ENCODE measurements around the gene SOSTDC1.

Gene SOSTDC1

GRCh38 chr7:16428182-16428581, 37.4 kb downstream of the SOSTDC1 start:
- H3K9ac ChIP-seq (ENCODE audit: low read length), result no peak overlapping the region
- no peak overlapping the region for H3K4me3 ChIP-seq (ENCODE audit: low read length)
- no peaks in the 10 kb centered on the region for H3K27me3 ChIP-seq (ENCODE audit: control insufficient read depth, insufficient read depth, low read length)
- peaks cover 32% of the 10 kb centered on the region for H3K4me1 ChIP-seq (ENCODE audit: control insufficient read depth, insufficient read depth, low read length)
- H3K36me3 ChIP-seq (ENCODE audit: control insufficient read depth, insufficient read depth, low read length), result no peaks in the 10 kb centered on the region
- H3K9me3 ChIP-seq (ENCODE audit: control insufficient read depth, low read length), result no peaks in the 10 kb centered on the region

GRCh38 chr7:16423761-16424160, 41.8 kb downstream of the SOSTDC1 start:
- H3K9me3 ChIP-seq (ENCODE audit: control insufficient read depth, low read length), result no peaks in the 10 kb centered on the region
- H3K27me3 ChIP-seq (ENCODE audit: control insufficient read depth, insufficient read depth, low read length), result no peaks in the 10 kb centered on the region
- H3K4me1 ChIP-seq (ENCODE audit: control insufficient read depth, insufficient read depth, low read length), result peaks cover 36% of the 10 kb centered on the region
- H3K4me3 ChIP-seq (ENCODE audit: low read length), result no peak overlapping the region
- no peak overlapping the region for H3K9ac ChIP-seq (ENCODE audit: low read length)
- H3K36me3 ChIP-seq (ENCODE audit: control insufficient read depth, insufficient read depth, low read length), result no peaks in the 10 kb centered on the region

GRCh38 chr7:16422917-16423316, 42.6 kb downstream of the SOSTDC1 start:
- peaks cover 33% of the 10 kb centered on the region for H3K4me1 ChIP-seq (ENCODE audit: control insufficient read depth, insufficient read depth, low read length)
- H3K9ac ChIP-seq (ENCODE audit: low read length), result no peak overlapping the region
- H3K36me3 ChIP-seq (ENCODE audit: control insufficient read depth, insufficient read depth, low read length), result no peaks in the 10 kb centered on the region
- H3K9me3 ChIP-seq (ENCODE audit: control insufficient read depth, low read length), result no peaks in the 10 kb centered on the region
- no peaks in the 10 kb centered on the region for H3K27me3 ChIP-seq (ENCODE audit: control insufficient read depth, insufficient read depth, low read length)
- H3K4me3 ChIP-seq (ENCODE audit: low read length), result no peak overlapping the region

GRCh38 chr7:16422103-16422435, 43.5 kb downstream of the SOSTDC1 start:
- H3K4me3 ChIP-seq (ENCODE audit: low read length), result no peak overlapping the region
- no peaks in the 10 kb centered on the region for H3K9me3 ChIP-seq (ENCODE audit: control insufficient read depth, low read length)
- H3K27me3 ChIP-seq (ENCODE audit: control insufficient read depth, insufficient read depth, low read length), result no peaks in the 10 kb centered on the region
- H3K9ac ChIP-seq (ENCODE audit: low read length), result peak overlapping the region; percentile 96
- peaks cover 33% of the 10 kb centered on the region for H3K4me1 ChIP-seq (ENCODE audit: control insufficient read depth, insufficient read depth, low read length)
- no peaks in the 10 kb centered on the region for H3K36me3 ChIP-seq (ENCODE audit: control insufficient read depth, insufficient read depth, low read length)

GRCh38 chr7:16421333-16422102, 44.0 kb downstream of the SOSTDC1 start, which contains the start of gene CRPPA:
Gene CRPPA (minus strand): TSS chr7:16421538. CDS start chr7:16421322, 216 bp downstream.
- no peaks in the 10 kb centered on the region for H3K9me3 ChIP-seq (ENCODE audit: control insufficient read depth, low read length)

GRCh38 chr7:16420649-16421332, 44.7 kb downstream of the SOSTDC1 start:
- H3K36me3 ChIP-seq (ENCODE audit: control insufficient read depth, insufficient read depth, low read length), result no peaks in the 10 kb centered on the region
- peak overlapping the region; percentile 85 for H3K4me3 ChIP-seq (ENCODE audit: low read length)
- no peaks in the 10 kb centered on the region for H3K27me3 ChIP-seq (ENCODE audit: control insufficient read depth, insufficient read depth, low read length)
- H3K9me3 ChIP-seq (ENCODE audit: control insufficient read depth, low read length), result no peaks in the 10 kb centered on the region
- H3K4me1 ChIP-seq (ENCODE audit: control insufficient read depth, insufficient read depth, low read length), result peaks cover 33% of the 10 kb centered on the region
- peak overlapping the region; percentile 96 for H3K9ac ChIP-seq (ENCODE audit: low read length)

More at GRCh38 chr7:16421333-16422102, 44.0 kb downstream of the SOSTDC1 start, which contains the start of gene CRPPA:
- Histone ChIP-seq H3K36me3 (ENCODE audit: control insufficient read depth, insufficient read depth, low read length) (no peaks in the 10 kb centered on the region), H3K4me3 (ENCODE audit: low read length) (peak within 1 kb of the TSS; percentile 85), H3K27me3 (ENCODE audit: control insufficient read depth, insufficient read depth, low read length) (no peaks in the 10 kb centered on the region), H3K4me1 (ENCODE audit: control insufficient read depth, insufficient read depth, low read length) (peaks cover 33% of the 10 kb centered on the region), H3K9ac (ENCODE audit: low read length) (peak within 1 kb of the TSS; percentile 96)

GRCh38 chr7:16420329-16420648, 45.2 kb downstream of the SOSTDC1 start:
- H3K9ac ChIP-seq (ENCODE audit: low read length), result peak overlapping the region; percentile 96
- H3K36me3 ChIP-seq (ENCODE audit: control insufficient read depth, insufficient read depth, low read length), result no peaks in the 10 kb centered on the region
- H3K27me3 ChIP-seq (ENCODE audit: control insufficient read depth, insufficient read depth, low read length), result no peaks in the 10 kb centered on the region
- no peaks in the 10 kb centered on the region for H3K9me3 ChIP-seq (ENCODE audit: control insufficient read depth, low read length)
- H3K4me3 ChIP-seq (ENCODE audit: low read length), result peak overlapping the region; percentile 85
- peaks cover 33% of the 10 kb centered on the region for H3K4me1 ChIP-seq (ENCODE audit: control insufficient read depth, insufficient read depth, low read length)

- Histone ChIP-seq H3K4me3 (ENCODE audit: low read length) (peak overlapping the region; percentile 85), H3K9me3 (ENCODE audit: control insufficient read depth, low read length) (no peaks in the 10 kb centered on the region), H3K4me1 (ENCODE audit: control insufficient read depth, insufficient read depth, low read length) (peaks cover 33% of the 10 kb centered on the region), H3K27me3 (ENCODE audit: control insufficient read depth, insufficient read depth, low read length) (no peaks in the 10 kb centered on the region), H3K36me3 (ENCODE audit: control insufficient read depth, insufficient read depth, low read length) (no peaks in the 10 kb centered on the region), H3K9ac (ENCODE audit: low read length) (peak overlapping the region; percentile 96)
These were observed 45.7 kb downstream of the SOSTDC1 start for GRCh38 chr7:16419859-16420258.

- Histone ChIP-seq H3K27me3 (ENCODE audit: control insufficient read depth, insufficient read depth, low read length) (no peaks in the 10 kb centered on the region), H3K9ac (ENCODE audit: low read length) (no peak overlapping the region), H3K4me1 (ENCODE audit: control insufficient read depth, insufficient read depth, low read length) (peaks cover 31% of the 10 kb centered on the region)
These were observed 46.4 kb downstream of the SOSTDC1 start for GRCh38 chr7:16419126-16419525.

GRCh38 chr7:16417906-16418305, 47.6 kb downstream of the SOSTDC1 start:
- Histone ChIP-seq H3K36me3 (ENCODE audit: control insufficient read depth, insufficient read depth, low read length) (no peaks in the 10 kb centered on the region), H3K27me3 (ENCODE audit: control insufficient read depth, insufficient read depth, low read length) (no peaks in the 10 kb centered on the region), H3K4me1 (ENCODE audit: control insufficient read depth, insufficient read depth, low read length) (peaks cover 24% of the 10 kb centered on the region), H3K9me3 (ENCODE audit: control insufficient read depth, low read length) (no peaks in the 10 kb centered on the region), H3K4me3 (ENCODE audit: low read length) (no peak overlapping the region), H3K9ac (ENCODE audit: low read length) (no peak overlapping the region)

More at GRCh38 chr7:16419126-16419525, 46.4 kb downstream of the SOSTDC1 start:
- no peak overlapping the region for H3K4me3 ChIP-seq (ENCODE audit: low read length)
- H3K9me3 ChIP-seq (ENCODE audit: control insufficient read depth, low read length), result no peaks in the 10 kb centered on the region
- no peaks in the 10 kb centered on the region for H3K36me3 ChIP-seq (ENCODE audit: control insufficient read depth, insufficient read depth, low read length)

- no peaks in the 10 kb centered on the region for H3K36me3 ChIP-seq (ENCODE audit: control insufficient read depth, insufficient read depth, low read length)
- no peaks in the 10 kb centered on the region for H3K27me3 ChIP-seq (ENCODE audit: control insufficient read depth, insufficient read depth, low read length)
- peaks cover 13% of the 10 kb centered on the region for H3K4me1 ChIP-seq (ENCODE audit: control insufficient read depth, insufficient read depth, low read length)
- no peaks in the 10 kb centered on the region for H3K9me3 ChIP-seq (ENCODE audit: control insufficient read depth, low read length)
- H3K4me3 ChIP-seq (ENCODE audit: low read length), result no peak overlapping the region
- no peak overlapping the region for H3K9ac ChIP-seq (ENCODE audit: low read length)
These were observed 49.0 kb downstream of the SOSTDC1 start for GRCh38 chr7:16416289-16417282.
